B cell (primary cell): ENCODE measurements around the gene SPPL2C.

Experiments
- CTCF ChIP-seq: fragments of 200-600 bp; IDR thresholded peaks from one replicate; pipeline ENCODE4 v1.8.0; 2022; ENCODE audit warnings: antibody characterized with exemption, mild to moderate bottlenecking
- EZH2 ChIP-seq: IDR thresholded peaks from 2 replicates; pipeline ENCODE4 v1.6.1; 2012; ENCODE audit warnings: borderline replicate concordance, low read depth, mild to moderate bottlenecking, moderate library complexity, low read length; ENCODE audit not compliant: insufficient read depth, poor library complexity, severe bottlenecking

- no peak for TF ChIP-seq CTCF
- no peak for TF ChIP-seq EZH2
Measured at GRCh38 chr17:45869676-45870341, 25.1 kb downstream of the SPPL2C start.
